HG03103 (cell line): ENCODE results near the gene UBAP2L.
A peak's percentile ranks its signal among the peaks of the same experiment; 100 is the strongest.
"Not testable (repeated sequence)": the region's sequence is repeated elsewhere in the genome, so short reads cannot be mapped to it uniquely, and the experiment has no call there.

ENCODE experiments used
- ATAC-seq: cut with Tn5 transposase; IDR thresholded peaks from one replicate; pipeline ENCODE4 v1.9.1; 2021; ENCODE audit warnings: low read depth; ENCODE audit not compliant: unreplicated experiment

The UBAP2L gene

GRCh38 chr1:154241703-154242351, 21.1 kb downstream of the UBAP2L start:
- no peak for ATAC-seq

GRCh38 chr1:154253671-154254070, 32.9 kb downstream of the UBAP2L start:
- ATAC-seq: no peak

GRCh38 chr1:154256686-154257085, 35.9 kb downstream of the UBAP2L start:
- no peak for ATAC-seq

GRCh38 chr1:154258784-154259183, 38.0 kb downstream of the UBAP2L start:
- no peak for ATAC-seq

GRCh38 chr1:154260127-154260526, 39.4 kb downstream of the UBAP2L start:
- ATAC-seq: no peak

DNA sequence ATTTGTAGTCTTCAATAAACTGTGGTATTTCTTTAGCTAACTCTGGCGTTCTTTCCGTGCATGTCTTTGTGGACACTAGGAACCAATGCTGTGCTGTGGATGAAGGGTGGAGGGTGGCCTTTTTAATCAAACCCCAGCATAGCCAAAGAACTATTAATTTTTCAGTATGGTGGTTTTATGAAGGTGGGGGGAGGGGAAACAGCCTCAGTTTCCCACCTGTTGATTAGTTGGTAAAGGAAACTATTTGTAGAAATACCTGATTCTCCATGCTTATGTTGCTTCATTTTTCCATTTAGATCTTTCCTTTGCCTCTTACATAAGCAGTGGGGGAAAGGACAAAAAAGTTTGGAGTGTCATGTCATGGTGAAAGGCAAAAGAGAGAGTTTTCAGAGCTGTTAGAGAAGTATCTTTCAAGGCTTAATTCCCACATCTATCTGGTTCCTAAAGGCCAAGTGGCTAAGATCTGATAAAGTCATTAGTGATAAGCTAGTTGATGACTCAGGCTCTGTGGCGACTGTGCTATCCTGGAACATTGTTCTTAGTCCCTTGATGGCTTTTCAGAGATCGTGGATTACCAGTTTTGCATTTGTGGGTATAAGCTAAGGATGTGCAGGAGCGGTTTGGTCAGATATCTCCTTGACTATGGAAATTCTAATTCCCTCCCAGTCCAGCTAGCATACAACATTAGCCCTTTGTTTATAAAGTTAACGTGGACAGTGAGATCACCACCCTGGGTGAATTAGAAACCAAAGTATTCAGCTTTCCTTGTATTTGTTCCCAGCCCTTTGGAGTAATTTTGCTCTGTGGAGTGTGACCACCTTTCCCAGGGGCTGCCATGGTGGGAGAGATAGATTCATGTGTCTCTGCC, 42.9 kb downstream of the UBAP2L start:
- ATAC-seq: no peak

DNA sequence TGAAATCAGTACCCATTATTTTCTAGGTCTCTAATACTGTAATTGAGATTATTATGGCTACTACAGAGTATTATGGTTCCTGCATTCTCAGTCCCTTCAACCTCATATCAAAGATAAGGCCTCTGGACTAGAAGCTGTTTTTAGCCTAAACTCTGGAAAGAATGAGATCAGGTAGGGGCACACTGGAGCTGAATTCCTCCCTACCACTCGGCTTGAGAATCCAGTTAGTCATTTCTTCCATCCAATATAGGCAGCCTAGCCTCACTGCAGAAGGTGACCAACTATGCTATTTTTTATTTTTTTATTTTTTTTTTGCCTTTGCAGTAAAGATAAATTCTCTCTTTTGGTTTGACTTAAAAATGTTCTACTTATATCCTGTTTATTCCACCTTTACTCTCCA, 43.7 kb downstream of the UBAP2L start:
- ATAC-seq: no peak

DNA sequence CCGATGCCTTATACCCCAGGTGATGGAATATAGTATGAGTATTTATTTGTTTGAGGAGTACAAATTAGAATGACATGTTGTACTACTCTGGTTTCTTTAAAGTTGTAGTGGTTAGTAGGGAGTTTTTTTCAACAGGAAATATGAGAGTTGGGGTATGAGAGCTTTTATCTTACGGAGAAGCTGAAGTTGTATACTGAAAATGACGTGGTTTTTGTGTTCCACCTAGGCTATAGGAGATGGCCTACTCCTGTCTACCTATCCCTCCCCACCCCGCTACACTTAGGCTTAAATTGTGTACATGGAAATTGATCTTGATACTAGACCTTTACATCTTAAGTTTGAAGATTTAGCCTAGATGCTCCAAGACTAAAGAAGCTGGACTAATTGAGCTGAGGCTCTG, 44.8 kb downstream of the UBAP2L start:
- no peak for ATAC-seq

DNA sequence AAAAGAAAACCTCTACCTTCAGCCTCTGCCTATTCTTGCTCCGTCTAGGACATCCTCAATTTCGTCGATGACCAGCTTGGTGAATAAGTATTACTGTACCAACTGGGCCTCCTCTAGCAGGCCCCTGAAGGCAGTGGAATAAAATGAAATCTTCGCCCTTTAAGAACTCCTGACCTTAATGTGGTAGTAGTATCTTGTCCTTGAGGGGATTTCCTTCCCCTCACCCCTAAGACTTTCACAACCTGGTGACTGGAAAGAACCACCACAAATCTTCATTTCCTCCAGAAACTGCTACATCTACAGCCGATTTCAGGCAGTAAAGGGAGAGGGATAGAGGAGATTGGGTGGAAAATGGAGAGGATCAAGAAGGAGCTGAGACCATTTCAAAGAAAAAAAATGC, 50.1 kb downstream of the UBAP2L start:
- ATAC-seq: no peak

- peak; percentile 89 for ATAC-seq
Measured at GRCh38 chr1:154272217-154272998, 51.7 kb downstream of the UBAP2L start, which contains the start of gene HAX1. Gene HAX1, plus strand, starts transcription at chr1:154272629. Its CDS starts 95 bp downstream, at chr1:154272724.

- no peak for ATAC-seq
Measured at GRCh38 chr1:154272999-154273563, 52.3 kb downstream of the UBAP2L start.

- ATAC-seq: no peak
Measured at GRCh38 chr1:154276797-154277196, 56.0 kb downstream of the UBAP2L start.

GRCh38 chr1:154287591-154287990, 66.8 kb downstream of the UBAP2L start:
- not testable (repeated sequence) for ATAC-seq

DNA sequence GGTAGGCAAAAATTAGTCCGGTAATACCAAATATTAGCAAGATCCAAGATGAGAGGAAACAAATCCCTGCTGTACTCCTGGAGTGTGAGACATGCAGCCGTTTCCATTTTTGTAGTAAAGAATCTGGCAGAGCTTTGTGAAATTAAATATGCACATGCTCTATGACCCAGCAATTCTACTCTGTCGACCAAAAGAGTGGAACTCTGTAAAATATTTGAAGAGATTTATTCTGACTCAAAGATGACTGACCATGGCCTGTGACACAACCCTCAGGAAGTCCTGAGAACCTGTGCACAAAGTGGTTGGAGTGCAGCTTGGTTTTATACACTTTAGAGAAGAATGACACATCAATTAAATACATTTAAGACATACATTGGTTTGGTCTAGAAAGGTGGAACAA, 67.9 kb downstream of the UBAP2L start:
- ATAC-seq: no peak

- no peak for ATAC-seq
Measured at GRCh38 chr1:154290921-154291320, 70.2 kb downstream of the UBAP2L start.

- no peak for ATAC-seq
Measured at GRCh38 chr1:154295408-154296235, 74.9 kb downstream of the UBAP2L start.

DNA sequence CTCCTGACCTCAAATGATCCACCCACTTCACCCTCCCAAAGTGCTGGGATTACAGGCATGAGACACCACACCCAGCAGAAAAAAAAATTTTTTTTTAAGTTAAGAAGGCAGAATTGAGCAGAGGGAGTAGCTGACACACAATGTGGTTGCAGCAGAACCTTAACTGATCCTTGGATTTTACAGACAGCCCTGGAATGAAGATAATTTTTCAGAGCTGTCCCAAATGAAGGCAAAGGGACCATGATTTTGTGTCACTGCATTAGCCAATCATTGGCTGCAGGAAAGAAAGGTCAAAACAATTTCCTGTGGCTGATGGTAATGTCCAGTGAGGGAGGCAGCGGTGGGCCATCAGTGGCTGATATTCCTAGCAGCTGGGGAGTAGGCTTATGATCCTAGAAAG, 80.8 kb downstream of the UBAP2L start:
- no peak for ATAC-seq

GRCh38 chr1:154304664-154305337, 84.0 kb downstream of the UBAP2L start:
- ATAC-seq: no peak

- ATAC-seq: no peak
Measured at GRCh38 chr1:154306151-154306550, 85.4 kb downstream of the UBAP2L start.
